ENCODE measurements around the gene RPS29. TPM values are rescaled to one million over a fixed set of nuclear protein-coding genes. Genes with fewer than 3 reads are reported as not detected.
A peak's percentile ranks its signal among the peaks of the same experiment; 100 is the strongest.

RPS29 gene
- total and polyA plus RNA-seq, 2 of the 13 experiments (the other 11 are each of a cell fraction or from before 2014, with no cell fraction given): 4,303 to 8,215 TPM

DNA sequence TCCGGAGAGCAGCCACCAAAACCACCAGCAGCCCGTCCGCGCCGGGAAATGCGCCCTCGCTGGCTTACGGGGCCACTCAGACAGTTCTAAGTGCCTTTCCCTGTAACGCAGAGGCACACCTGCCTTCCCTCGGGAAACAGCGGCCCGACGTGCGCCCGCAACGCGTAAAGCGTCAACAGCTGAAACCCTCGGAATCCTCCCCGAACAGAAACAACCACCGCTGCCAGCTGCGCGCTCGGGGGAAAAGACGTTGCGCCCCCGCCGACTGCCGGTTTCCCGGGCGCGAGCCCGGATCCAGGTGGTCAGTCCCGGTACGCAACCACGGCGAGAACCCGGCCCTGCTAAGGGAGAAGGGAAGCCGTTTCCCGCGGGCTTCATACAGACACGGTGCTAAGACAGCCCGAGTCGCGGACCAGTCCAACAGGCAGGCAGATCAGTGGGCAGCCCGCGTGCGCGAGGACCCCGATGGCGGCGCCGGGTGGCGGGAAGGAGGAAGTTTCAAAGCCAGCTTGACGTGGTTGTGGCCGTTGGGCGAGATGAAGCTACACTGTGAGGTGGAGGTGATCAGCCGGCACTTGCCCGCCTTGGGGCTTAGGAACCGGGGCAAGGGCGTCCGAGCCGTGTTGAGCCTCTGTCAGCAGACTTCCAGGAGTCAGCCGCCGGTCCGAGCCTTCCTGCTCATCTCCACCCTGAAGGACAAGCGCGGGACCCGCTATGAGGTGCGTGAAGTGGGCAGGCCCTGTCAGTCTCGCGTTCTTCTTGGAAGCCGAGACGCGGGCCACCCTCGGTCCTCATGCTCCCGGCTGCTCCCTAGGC, 12.5 kb upstream of the RPS29 start, which contains the start of gene LRR1 (continued):
- TF ChIP-seq, protein P1, sequence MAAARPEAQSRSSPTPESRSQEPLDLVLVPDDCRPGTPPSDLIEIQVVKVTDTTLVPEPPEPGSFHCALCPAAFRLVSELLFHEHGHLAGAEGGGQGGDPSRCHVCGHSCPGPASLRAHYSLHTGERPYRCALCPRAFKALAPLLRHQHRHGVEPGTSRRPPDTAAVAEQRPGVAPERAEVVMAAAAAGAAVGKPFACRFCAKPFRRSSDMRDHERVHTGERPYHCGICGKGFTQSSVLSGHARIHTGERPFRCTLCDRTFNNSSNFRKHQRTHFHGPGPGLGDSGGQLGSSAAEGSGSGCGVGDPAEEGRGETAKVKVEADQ (CRISPR knock-in tag; IDR thresholded peaks at IDR 0.05; ENCODE audit: borderline replicate concordance): peak; percentile 90; the same call in 1 of the 2 replicates
- TF ChIP-seq MEIS2 (CRISPR knock-in tag; IDR thresholded peaks at IDR 0.05): peak; percentile 84

DNA sequence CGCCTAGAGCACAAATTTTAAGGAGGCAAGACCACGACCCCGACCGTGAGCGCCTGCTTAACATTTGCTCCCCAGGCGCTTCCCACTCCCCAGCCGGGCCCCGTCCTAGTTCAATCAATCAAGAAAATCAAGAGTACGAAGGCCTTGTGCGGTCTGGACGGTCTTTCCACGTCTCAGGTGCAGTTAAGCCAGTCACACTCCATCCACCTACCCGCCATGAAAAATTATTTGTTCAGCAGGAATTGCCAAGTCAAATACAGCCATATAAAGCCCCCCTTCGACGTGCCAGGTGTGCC, 12.0 kb upstream of the RPS29 start:
- ATAC-seq: no peak; the same call in 1 of the 3 replicates
- TF ChIP-seq ZBTB38 (CRISPR knock-in tag; IDR thresholded peaks at IDR 0.05) (no peak), NR2F1 (CRISPR knock-in tag; IDR thresholded peaks at IDR 0.05) (no peak), ZNF143 (CRISPR knock-in tag; IDR thresholded peaks at IDR 0.05) (no peak), ZNF569 (CRISPR knock-in tag; IDR thresholded peaks at IDR 0.05; ENCODE audit: borderline replicate concordance) (no peak), HDAC2 (CRISPR knock-in tag; IDR thresholded peaks at IDR 0.05) (no peak), KLF11 (CRISPR knock-in tag; IDR thresholded peaks at IDR 0.05) (no peak), KLF13 (CRISPR knock-in tag; IDR thresholded peaks at IDR 0.05) (0 out of 2 replicates have a peak, but pooled peaks have one; percentile 8), FOSL1 (CRISPR knock-in tag; IDR thresholded peaks at IDR 0.05; ENCODE audit: borderline replicate concordance) (no peak), RELA (CRISPR knock-in tag; IDR thresholded peaks at IDR 0.05) (no peak), MTA1 (CRISPR knock-in tag; IDR thresholded peaks at IDR 0.05; ENCODE audit: borderline replicate concordance) (no peak), ZNF747 (CRISPR knock-in tag; IDR thresholded peaks at IDR 0.05; ENCODE audit: borderline replicate concordance) (0 out of 2 replicates have a peak, but pooled peaks have one; percentile 32), NFIC (IDR thresholded peaks at IDR 0.05; ENCODE audit: low read length) (0 out of 2 replicates have a peak, but pooled peaks have one; percentile 48), NPAS2 (CRISPR knock-in tag; IDR thresholded peaks at IDR 0.05; ENCODE audit: borderline replicate concordance) (no peak)
- TF ChIP-seq, protein P2, sequence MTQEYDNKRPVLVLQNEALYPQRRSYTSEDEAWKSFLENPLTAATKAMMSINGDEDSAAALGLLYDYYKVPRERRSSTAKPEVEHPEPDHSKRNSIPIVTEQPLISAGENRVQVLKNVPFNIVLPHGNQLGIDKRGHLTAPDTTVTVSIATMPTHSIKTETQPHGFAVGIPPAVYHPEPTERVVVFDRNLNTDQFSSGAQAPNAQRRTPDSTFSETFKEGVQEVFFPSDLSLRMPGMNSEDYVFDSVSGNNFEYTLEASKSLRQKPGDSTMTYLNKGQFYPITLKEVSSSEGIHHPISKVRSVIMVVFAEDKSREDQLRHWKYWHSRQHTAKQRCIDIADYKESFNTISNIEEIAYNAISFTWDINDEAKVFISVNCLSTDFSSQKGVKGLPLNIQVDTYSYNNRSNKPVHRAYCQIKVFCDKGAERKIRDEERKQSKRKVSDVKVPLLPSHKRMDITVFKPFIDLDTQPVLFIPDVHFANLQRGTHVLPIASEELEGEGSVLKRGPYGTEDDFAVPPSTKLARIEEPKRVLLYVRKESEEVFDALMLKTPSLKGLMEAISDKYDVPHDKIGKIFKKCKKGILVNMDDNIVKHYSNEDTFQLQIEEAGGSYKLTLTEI (CRISPR knock-in tag; conservative IDR thresholded peaks at IDR 0.05): no peak
- TF ChIP-seq, protein P3, sequence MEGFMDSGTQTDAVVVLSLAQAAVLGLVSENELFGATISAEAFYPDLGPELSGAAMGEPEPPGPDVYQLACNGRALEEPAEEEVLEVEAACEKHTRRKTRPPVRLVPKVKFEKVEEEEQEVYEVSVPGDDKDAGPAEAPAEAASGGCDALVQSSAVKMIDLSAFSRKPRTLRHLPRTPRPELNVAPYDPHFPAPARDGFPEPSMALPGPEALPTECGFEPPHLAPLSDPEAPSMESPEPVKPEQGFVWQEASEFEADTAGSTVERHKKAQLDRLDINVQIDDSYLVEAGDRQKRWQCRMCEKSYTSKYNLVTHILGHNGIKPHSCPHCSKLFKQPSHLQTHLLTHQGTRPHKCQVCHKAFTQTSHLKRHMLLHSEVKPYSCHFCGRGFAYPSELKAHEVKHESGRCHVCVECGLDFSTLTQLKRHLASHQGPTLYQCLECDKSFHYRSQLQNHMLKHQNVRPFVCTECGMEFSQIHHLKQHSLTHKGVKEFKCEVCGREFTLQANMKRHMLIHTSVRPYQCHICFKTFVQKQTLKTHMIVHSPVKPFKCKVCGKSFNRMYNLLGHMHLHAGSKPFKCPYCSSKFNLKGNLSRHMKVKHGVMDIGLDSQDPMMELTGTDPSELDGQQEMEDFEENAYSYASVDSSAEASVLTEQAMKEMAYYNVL (CRISPR knock-in tag; IDR thresholded peaks at IDR 0.05; ENCODE audit: borderline replicate concordance): no peak

More for the DNA sequence above, 12.0 kb upstream of the RPS29 start:
- H4K20me1 ChIP-seq (ENCODE audit: insufficient read depth, low read length): no peaks in the 10 kb centered on the region
- peak overlapping the region; percentile 79 to 91 (median 83) for H3K4me3 ChIP-seq (replicated peaks in 1 of 3; ENCODE audit: insufficient read depth in 1 of 3, low read depth in 2 of 3, low read length in 3 of 3)
- 0% methylated on average over 12 of the region's 15 CpGs for WGBS (ENCODE audit: low lambda C conversion rate)
- H3K9ac ChIP-seq (ENCODE audit: insufficient read depth, low read depth, low read length): peak overlapping the region; percentile 94
- H3K79me2 ChIP-seq (ENCODE audit: insufficient read depth, low read length): peaks cover 21% of the 10 kb centered on the region
- no peak overlapping the region for H2AFZ ChIP-seq (ENCODE audit: low read length)
- peak overlapping the region; percentile 97 for H3K27ac ChIP-seq (ENCODE audit: extremely low read length, insufficient read depth, low read length)
- BruUV-seq (replicated peaks): no TSS peak
- peak overlapping the region; percentile 76 for H3K4me2 ChIP-seq (ENCODE audit: low read depth, low read length)
- H3K36me3 ChIP-seq (replicated peaks in 1 of 2; ENCODE audit: control insufficient read depth in 1 of 2, insufficient read depth in 2 of 2, low read length in 2 of 2): peaks cover 0 to 5% of the 10 kb centered on the region in 2 experiments; a peak in 4 of 5 replicates
- ChIA-PET POLR2A (interaction anchor here (1.1 to 5.7 kb wide), 8 partner anchors 8 to 171 kb away, joined by 3 to 97 read pairs (median 6); partner anchors contain the start of genes MGAT2, RPL36AL and RPS29), CTCF (ENCODE audit: low intra/inter-chr PET ratio, low total read pairs) (interaction anchor here (1.0 kb wide), 1 partner anchor 11 kb away, joined by 4 read pairs; no protein-coding TSS in a partner anchor)
- no peaks in the 10 kb centered on the region; a peak in 1 of 5 replicates for H3K27me3 ChIP-seq (ENCODE audit: control insufficient read depth in 1 of 2, insufficient read depth in 2 of 2, low read length in 2 of 2)
- FAIRE-seq (no peak), DNase-seq (ENCODE audit: low spot score) (no peak)
- intact Hi-C loops (cut with micrococcal nuclease; ENCODE audit: unreplicated experiment) (loop anchor here (1.0 kb wide), 1 partner anchor 37 kb away; the partner anchor contains the start of gene DNAAF2), in situ Hi-C loops (cut with HindIII; ENCODE audit: extremely low pct_ligation_motif_present, low pct_unique_long_range_greater_than_20kb) (no loop called here)
- H3K9me3 ChIP-seq (ENCODE audit: low read length): no peaks in the 10 kb centered on the region
- H3K4me1 ChIP-seq (ENCODE audit: insufficient read depth, low read length): peaks cover 45% of the 10 kb centered on the region
